ENCODE data around the gene ZNF516.

DNA sequence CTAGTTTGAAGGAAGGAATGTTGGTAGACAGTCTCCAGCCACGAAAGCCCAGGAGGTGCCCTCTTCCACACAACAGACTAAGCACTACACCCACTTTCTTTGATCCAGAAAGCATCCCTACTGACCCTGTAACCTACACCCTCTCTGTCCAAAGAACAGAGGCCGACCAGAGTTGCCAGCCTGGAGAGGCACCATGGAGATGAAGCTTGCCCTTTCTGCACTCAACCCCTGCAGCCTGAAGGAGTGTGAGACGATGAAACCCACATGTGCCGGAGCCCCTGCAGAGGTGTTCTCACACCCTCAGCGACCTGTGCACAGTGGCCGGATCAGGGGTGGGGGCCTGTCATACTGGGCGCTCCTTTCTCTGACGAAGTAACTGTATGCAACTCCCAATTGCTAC lies 136.3 kb downstream of the ZNF516 start:
- TF ChIP-seq TAF1 (IDR thresholded peaks at IDR 0.05; ENCODE audit: borderline replicate concordance, low read depth, low read length) (no peak), POLR2A (IDR thresholded peaks at IDR 0.05; ENCODE audit: low read depth, low read length) (no peak), POLR2AphosphoS5 (IDR thresholded peaks at IDR 0.05; ENCODE audit: low read depth, low read length) (no peak)

Measured in GM12892 (cell line).